GM23338 (cell line): ENCODE data around the gene PRKCH. TPM values are rescaled to one million over a fixed set of nuclear protein-coding genes. Genes with fewer than 3 reads are reported as not detected.

Experiments used
- ATAC-seq: fragments of 200-7000 bp; cut with Tn5 transposase; 3 replicates; pipeline ENCODE4 v1.9.1; 2020
- DNase-seq: peaks from one replicate; pipeline ENCODE4 v3.0.0-alpha.2; 2015; ENCODE audit warnings: low spot score
- H2AFZ ChIP-seq: fragments of 200-600 bp; sonication (generic); 2 replicates; pipeline ENCODE4 v1.8.0; 2016; ENCODE audit warnings: antibody characterized with exemption, mild to moderate bottlenecking, moderate library complexity
- H3F3A ChIP-seq: fragments of 200-600 bp; sonication (generic); replicated peaks from 2 replicates; pipeline ENCODE4 v1.8.0; 2017; ENCODE audit warnings: antibody characterized with exemption, mixed run types, low read depth
- H3K27ac ChIP-seq: fragments of 200-600 bp; sonication (generic); 2 replicates; pipeline ENCODE4 v1.6.1; 2016; ENCODE audit warnings: low read depth
- H3K27me3 ChIP-seq: fragments of 200-600 bp; sonication (generic); 2 replicates; pipeline ENCODE4 v1.8.0; 2016; ENCODE audit warnings: mild to moderate bottlenecking, mixed run types, moderate library complexity; ENCODE audit not compliant: insufficient read depth
- H3K36me3 ChIP-seq: fragments of 200-600 bp; sonication (generic); 2 replicates; pipeline ENCODE4 v1.8.0; 2016; ENCODE audit warnings: mild to moderate bottlenecking; ENCODE audit not compliant: insufficient read depth
- H3K4me1 ChIP-seq: fragments of 200-600 bp; sonication (generic); 2 replicates; pipeline ENCODE4 v1.8.0; 2016; ENCODE audit warnings: mild to moderate bottlenecking, moderate library complexity; ENCODE audit not compliant: insufficient read depth
- H3K4me2 ChIP-seq: fragments of 200-600 bp; sonication (generic); 2 replicates; pipeline ENCODE4 v1.7.1; 2017; ENCODE audit warnings: mixed run types
- H3K4me3 ChIP-seq: fragments of 200-600 bp; sonication (generic); 2 replicates; pipeline ENCODE4 v1.6.1; 2016; ENCODE audit warnings: mixed run types
- H3K79me2 ChIP-seq: fragments of 200-600 bp; sonication (generic); replicated peaks from 2 replicates; pipeline ENCODE4 v1.8.0; 2017; ENCODE audit warnings: mild to moderate bottlenecking; ENCODE audit not compliant: insufficient read depth
- H3K9me2 ChIP-seq: fragments of 200-600 bp; sonication (generic); 2 replicates; pipeline ENCODE4 v1.8.0; 2017; ENCODE audit not compliant: insufficient read depth
- H4K20me1 ChIP-seq: fragments of 200-600 bp; sonication (generic); replicated peaks from 2 replicates; pipeline ENCODE4 v1.8.0; 2017; ENCODE audit warnings: mild to moderate bottlenecking; ENCODE audit not compliant: insufficient read depth
- H3K27ac Mint-ChIP-seq: 2 replicates; pipeline ENCODE4 v1.8.0; 2020; ENCODE audit warnings: inconsistent platforms, mild to moderate bottlenecking, moderate library complexity, mixed read lengths
- H3K27me3 Mint-ChIP-seq: 3 replicates; pipeline ENCODE4 v1.8.0; 2022; ENCODE audit warnings: low read depth, mild to moderate bottlenecking, moderate library complexity, mixed read lengths, inconsistent platforms; ENCODE audit not compliant: insufficient read depth, poor library complexity
- H3K36me3 Mint-ChIP-seq: 3 replicates; pipeline ENCODE4 v1.8.0; 2021; ENCODE audit warnings: low read depth, mild to moderate bottlenecking, inconsistent platforms, moderate library complexity, mixed read lengths
- H3K4me1 Mint-ChIP-seq: 3 replicates; pipeline ENCODE4 v1.8.0; 2020; ENCODE audit warnings: mild to moderate bottlenecking, inconsistent platforms, mixed read lengths
- H3K4me3 Mint-ChIP-seq: 3 replicates; pipeline ENCODE4 v1.8.0; 2021; ENCODE audit warnings: moderate library complexity, mild to moderate bottlenecking, inconsistent platforms, mixed read lengths
- H3K9me3 Mint-ChIP-seq: 3 replicates; pipeline ENCODE4 v1.8.0; 2020; ENCODE audit warnings: moderate library complexity, mild to moderate bottlenecking, inconsistent platforms, mixed read lengths
- CREB1 ChIP-seq: fragments of 250-450 bp; sonication (Bioruptor Pico); IDR thresholded peaks from 2 replicates; pipeline ENCODE4 v1.5.0; 2020; ENCODE audit warnings: low read depth, mild to moderate bottlenecking, moderate library complexity
- ETS1 ChIP-seq: IDR thresholded peaks from 2 replicates; pipeline ENCODE4 v1.6.1; 2016; ENCODE audit warnings: antibody characterized with exemption
- EZH2 ChIP-seq: fragments of 200-600 bp; sonication (generic); IDR thresholded peaks from one replicate; pipeline ENCODE4 v1.8.0; 2017; ENCODE audit warnings: antibody characterized with exemption, mild to moderate bottlenecking, low read depth; ENCODE audit not compliant: unreplicated experiment
- EZH2phosphoT487 ChIP-seq: fragments of 200-600 bp; sonication (generic); IDR thresholded peaks from one replicate; pipeline ENCODE4 v1.8.1; 2018; ENCODE audit warnings: antibody characterized with exemption; ENCODE audit not compliant: unreplicated experiment
- JUNB ChIP-seq: IDR thresholded peaks from one replicate; pipeline ENCODE4 v1.6.1; 2016; ENCODE audit warnings: antibody characterized with exemption; ENCODE audit not compliant: unreplicated experiment
- NANOG ChIP-seq: IDR thresholded peaks from 2 replicates; pipeline ENCODE4 v1.6.1; 2016; ENCODE audit warnings: antibody characterized with exemption, borderline replicate concordance
- POLR2AphosphoS5 ChIP-seq: IDR thresholded peaks from 2 replicates; pipeline ENCODE4 v1.6.1; 2016; ENCODE audit warnings: antibody characterized with exemption, low read depth
- STAT1 ChIP-seq: IDR thresholded peaks from one replicate; pipeline ENCODE4 v1.6.1; 2016; ENCODE audit warnings: antibody characterized with exemption; ENCODE audit not compliant: unreplicated experiment
- ZNF114 ChIP-seq: fragments of 250-450 bp; sonication (Bioruptor Pico); IDR thresholded peaks from 2 replicates; pipeline ENCODE4 v1.5.0; 2020; ENCODE audit warnings: mild to moderate bottlenecking, moderate library complexity
- ZNF331 ChIP-seq: fragments of 250-450 bp; sonication (Bioruptor Pico); IDR thresholded peaks from 2 replicates; pipeline ENCODE4 v1.5.0; 2020; ENCODE audit warnings: low read depth, mild to moderate bottlenecking, moderate library complexity
- ZNF462 ChIP-seq: fragments of 250-450 bp; sonication (Bioruptor Pico); IDR thresholded peaks from 2 replicates; pipeline ENCODE4 v1.5.0; 2020; ENCODE audit warnings: mild to moderate bottlenecking, moderate library complexity
- polyA plus RNA-seq: library from polyadenylated mRNA; unstranded; fragments of >200 nt; fragmentation: Nextera tagmentation; extraction: Ambion mirVana; gene quantifications from 2 replicates; pipeline ENCODE4 v1.2.1, GENCODE V29; 2016
- total RNA-seq: library from RNA; depleted of rRNA; stranded (reverse); fragments of >200 nt; shearing (Covaris generic); gene quantifications from 2 replicates; pipeline ENCODE4 v1.2.3, GENCODE V29; 2014
- TF ChIP-seq, protein P1 (sequence below): IDR thresholded peaks from one replicate; pipeline ENCODE4 v1.6.1; 2018; ENCODE audit warnings: antibody characterized with exemption; ENCODE audit not compliant: unreplicated experiment
- TF ChIP-seq, protein P2 (sequence below), 2 experiments: fragments of 200-600 bp in 1 of 2; sonication (generic) in 1 of 2; conservative IDR thresholded peaks; 2 replicates each; pipeline versions ENCODE4 v1.5.1 to v1.6.1; 2016 to 2017; ENCODE audit warnings: antibody characterized with exemption in 2 of 2, low read depth in 2 of 2, mild to moderate bottlenecking in 2 of 2, moderate library complexity in 1 of 2

PRKCH gene
- total and polyA plus RNA-seq, 2 experiments from 2014 or later = 5.4 to 10.1 TPM

DNA sequence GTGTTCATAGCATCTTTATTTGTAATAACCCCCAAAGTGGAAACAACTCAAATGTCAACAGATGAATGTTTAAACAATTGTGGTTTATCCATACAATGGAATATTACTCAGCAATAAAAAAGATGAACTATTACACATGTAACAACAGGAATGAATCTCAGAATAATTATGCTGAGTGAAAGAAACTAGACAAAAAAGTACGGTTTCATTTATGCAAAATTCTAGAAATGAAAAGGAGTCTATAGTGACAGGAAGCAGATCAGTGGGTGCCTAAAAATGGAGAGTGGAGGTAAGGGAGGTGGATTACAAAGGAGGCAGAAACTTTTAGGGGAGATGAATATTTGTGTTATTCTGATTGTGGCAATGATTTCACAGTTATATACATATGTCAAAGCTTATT is 4.8 kb downstream of the PRKCH start:
- Histone ChIP-seq H3K9me2 (no peaks in the 10 kb centered on the region), H3K36me3 (no peaks in the 10 kb centered on the region), H2AFZ (no peak overlapping the region), H3K4me3 (no peak overlapping the region), H3K4me2 (no peak overlapping the region), H3K4me1 (no peaks in the 10 kb centered on the region), H3K27me3 (peaks cover 32% of the 10 kb centered on the region), H3K79me2 (no peaks in the 10 kb centered on the region), H4K20me1 (no peaks in the 10 kb centered on the region), H3K27ac (no peak overlapping the region), H3F3A (no peaks in the 10 kb centered on the region)
- H3K4me3 Mint-ChIP-seq = no peak overlapping the region
- no peak for DNase-seq
- H3K27ac Mint-ChIP-seq = no peak overlapping the region
- peaks cover 9% of the 10 kb centered on the region for H3K9me3 Mint-ChIP-seq
- ATAC-seq = no peak
- peaks cover 13% of the 10 kb centered on the region for H3K4me1 Mint-ChIP-seq
- TF ChIP-seq JUNB (no peak), ZNF331 (CRISPR knock-in tag) (no peak), ETS1 (no peak), ZNF114 (CRISPR knock-in tag) (no peak), CREB1 (CRISPR knock-in tag) (no peak), POLR2AphosphoS5 (no peak), STAT1 (no peak), NANOG (no peak), EZH2 (no peak), EZH2phosphoT487 (no peak), ZNF462 (CRISPR knock-in tag) (no peak)
- TF ChIP-seq, protein P1, sequence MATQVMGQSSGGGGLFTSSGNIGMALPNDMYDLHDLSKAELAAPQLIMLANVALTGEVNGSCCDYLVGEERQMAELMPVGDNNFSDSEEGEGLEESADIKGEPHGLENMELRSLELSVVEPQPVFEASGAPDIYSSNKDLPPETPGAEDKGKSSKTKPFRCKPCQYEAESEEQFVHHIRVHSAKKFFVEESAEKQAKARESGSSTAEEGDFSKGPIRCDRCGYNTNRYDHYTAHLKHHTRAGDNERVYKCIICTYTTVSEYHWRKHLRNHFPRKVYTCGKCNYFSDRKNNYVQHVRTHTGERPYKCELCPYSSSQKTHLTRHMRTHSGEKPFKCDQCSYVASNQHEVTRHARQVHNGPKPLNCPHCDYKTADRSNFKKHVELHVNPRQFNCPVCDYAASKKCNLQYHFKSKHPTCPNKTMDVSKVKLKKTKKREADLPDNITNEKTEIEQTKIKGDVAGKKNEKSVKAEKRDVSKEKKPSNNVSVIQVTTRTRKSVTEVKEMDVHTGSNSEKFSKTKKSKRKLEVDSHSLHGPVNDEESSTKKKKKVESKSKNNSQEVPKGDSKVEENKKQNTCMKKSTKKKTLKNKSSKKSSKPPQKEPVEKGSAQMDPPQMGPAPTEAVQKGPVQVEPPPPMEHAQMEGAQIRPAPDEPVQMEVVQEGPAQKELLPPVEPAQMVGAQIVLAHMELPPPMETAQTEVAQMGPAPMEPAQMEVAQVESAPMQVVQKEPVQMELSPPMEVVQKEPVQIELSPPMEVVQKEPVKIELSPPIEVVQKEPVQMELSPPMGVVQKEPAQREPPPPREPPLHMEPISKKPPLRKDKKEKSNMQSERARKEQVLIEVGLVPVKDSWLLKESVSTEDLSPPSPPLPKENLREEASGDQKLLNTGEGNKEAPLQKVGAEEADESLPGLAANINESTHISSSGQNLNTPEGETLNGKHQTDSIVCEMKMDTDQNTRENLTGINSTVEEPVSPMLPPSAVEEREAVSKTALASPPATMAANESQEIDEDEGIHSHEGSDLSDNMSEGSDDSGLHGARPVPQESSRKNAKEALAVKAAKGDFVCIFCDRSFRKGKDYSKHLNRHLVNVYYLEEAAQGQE = no peak
- TF ChIP-seq, protein P2, sequence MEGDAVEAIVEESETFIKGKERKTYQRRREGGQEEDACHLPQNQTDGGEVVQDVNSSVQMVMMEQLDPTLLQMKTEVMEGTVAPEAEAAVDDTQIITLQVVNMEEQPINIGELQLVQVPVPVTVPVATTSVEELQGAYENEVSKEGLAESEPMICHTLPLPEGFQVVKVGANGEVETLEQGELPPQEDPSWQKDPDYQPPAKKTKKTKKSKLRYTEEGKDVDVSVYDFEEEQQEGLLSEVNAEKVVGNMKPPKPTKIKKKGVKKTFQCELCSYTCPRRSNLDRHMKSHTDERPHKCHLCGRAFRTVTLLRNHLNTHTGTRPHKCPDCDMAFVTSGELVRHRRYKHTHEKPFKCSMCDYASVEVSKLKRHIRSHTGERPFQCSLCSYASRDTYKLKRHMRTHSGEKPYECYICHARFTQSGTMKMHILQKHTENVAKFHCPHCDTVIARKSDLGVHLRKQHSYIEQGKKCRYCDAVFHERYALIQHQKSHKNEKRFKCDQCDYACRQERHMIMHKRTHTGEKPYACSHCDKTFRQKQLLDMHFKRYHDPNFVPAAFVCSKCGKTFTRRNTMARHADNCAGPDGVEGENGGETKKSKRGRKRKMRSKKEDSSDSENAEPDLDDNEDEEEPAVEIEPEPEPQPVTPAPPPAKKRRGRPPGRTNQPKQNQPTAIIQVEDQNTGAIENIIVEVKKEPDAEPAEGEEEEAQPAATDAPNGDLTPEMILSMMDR (conservative IDR thresholded peaks at IDR 0.05; ENCODE audit: low read depth in 2 of 2) = no peak
- H3K36me3 Mint-ChIP-seq = peaks cover 5% of the 10 kb centered on the region; the same call in 2 of the 3 replicates
- peaks cover 19% of the 10 kb centered on the region for H3K27me3 Mint-ChIP-seq
